Keratinocyte (primary cell): ENCODE measurements around the gene FNTB.

Experiments used
- CTCF ChIP-seq, 3 experiments: IDR thresholded peaks in 1 of 3; conservative IDR thresholded peaks in 1 of 3; optimal IDR thresholded peaks in 1 of 3; 2 replicates in 2 of 3; 3 replicates in 1 of 3; pipeline versions ENCODE3 to v1.5.1; 2011; ENCODE audit warnings: low read length in 3 of 3, mild to moderate bottlenecking in 3 of 3, moderate library complexity in 2 of 3, control low read depth in 1 of 3, inconsistent platforms in 1 of 3; ENCODE audit not compliant: insufficient read depth in 2 of 3; ENCODE audit errors: extremely low read depth in 1 of 3
- EZH2 ChIP-seq: IDR thresholded peaks from one replicate; pipeline ENCODE4 v1.6.1; 2012; ENCODE audit warnings: inconsistent platforms, mild to moderate bottlenecking, low read length, moderate library complexity

DNA sequence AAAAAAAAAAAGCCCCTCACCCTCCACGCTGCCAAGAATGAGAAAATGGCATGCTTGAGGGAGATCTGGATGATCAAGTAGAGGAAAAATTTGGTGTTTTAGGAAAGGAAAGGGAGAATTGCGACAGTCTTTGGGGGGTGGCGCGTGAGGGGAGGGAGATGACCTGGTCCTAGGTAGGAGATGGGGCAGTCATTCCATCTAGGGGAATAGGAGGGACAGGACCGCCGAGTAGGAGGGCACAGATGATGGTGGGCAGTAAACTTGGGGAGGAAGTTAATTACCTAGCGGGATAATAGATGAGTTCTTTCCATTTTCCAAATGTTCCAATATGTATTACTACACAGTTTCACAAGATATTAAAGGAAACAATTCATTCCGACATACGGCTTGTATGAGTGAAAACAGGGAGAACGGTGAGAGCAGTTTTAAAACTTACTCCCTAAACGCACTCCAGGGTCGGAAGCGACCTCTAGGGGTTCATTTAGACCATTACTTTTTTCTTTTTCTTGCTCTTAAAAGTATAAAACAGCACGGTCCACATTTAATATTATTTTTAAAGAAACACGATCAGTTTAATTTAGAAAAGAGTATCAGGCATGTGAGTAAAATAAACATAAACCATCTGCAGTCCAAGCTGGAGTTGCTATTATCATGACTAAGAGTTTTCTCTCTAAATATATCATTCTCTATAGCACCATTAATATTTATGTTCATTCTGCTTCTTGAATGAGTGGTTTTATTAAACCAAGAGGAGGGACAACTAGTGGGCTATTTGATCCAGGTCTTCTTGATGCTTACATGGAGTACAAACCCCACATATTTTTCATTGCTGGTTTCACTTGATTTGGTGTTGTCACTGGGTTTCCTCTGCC, 3.0 kb upstream of the FNTB start:
- TF ChIP-seq CTCF (optimal IDR thresholded peaks at IDR 0.05 in 1 of 3, IDR thresholded peaks at IDR 0.05 in 1 of 3, conservative IDR thresholded peaks at IDR 0.05 in 1 of 3; ENCODE audit: extremely low read depth in 1 of 3, insufficient read depth in 2 of 3, low read length in 3 of 3): peak; percentile 54 to 60 (median 55)
- no peak for TF ChIP-seq EZH2
